Urothelium cell line (cell line): ENCODE measurements around the gene VRK1.

ENCODE experiments used
- DNase-seq: peaks from one replicate; pipeline ENCODE4 v3.0.0; 2011; ENCODE audit warnings: low spot score, mixed read lengths
- FAIRE-seq: peaks from 2 replicates; lab custom pipeline; 2011; peaks lifted over from hg19 to GRCh38; lab: Jason Lieb, UNC

Gene VRK1

GRCh38 chr14:96915478-96915877, 118.3 kb downstream of the VRK1 start:
- FAIRE-seq (no peak), DNase-seq (no peak)

- no peak for FAIRE-seq
- DNase-seq: no peak
Observed at GRCh38 chr14:96916751-96917150, 119.6 kb downstream of the VRK1 start.

GRCh38 chr14:96917442-96917963, 120.3 kb downstream of the VRK1 start:
- FAIRE-seq (no peak), DNase-seq (no peak)

- DNase-seq (no peak), FAIRE-seq (no peak)
Observed at GRCh38 chr14:96920023-96920422, 122.8 kb downstream of the VRK1 start.

- FAIRE-seq: no peak
- DNase-seq: no peak
Observed at GRCh38 chr14:96920820-96921219, 123.6 kb downstream of the VRK1 start.

- FAIRE-seq: no peak
- no peak for DNase-seq
Observed at GRCh38 chr14:96922986-96923385, 125.8 kb downstream of the VRK1 start.

GRCh38 chr14:96925422-96925821, 128.2 kb downstream of the VRK1 start:
- no peak for FAIRE-seq

GRCh38 chr14:96926001-96926400, 128.8 kb downstream of the VRK1 start:
- DNase-seq (no peak), FAIRE-seq (no peak)

More at GRCh38 chr14:96925422-96925821, 128.2 kb downstream of the VRK1 start:
- DNase-seq: no peak

GRCh38 chr14:96928779-96929380, 131.7 kb downstream of the VRK1 start:
- DNase-seq (no peak), FAIRE-seq (no peak)

GRCh38 chr14:96929950-96930349, 132.8 kb downstream of the VRK1 start:
- no peak for DNase-seq
- no peak for FAIRE-seq

- DNase-seq (no peak), FAIRE-seq (no peak)
Observed at GRCh38 chr14:96930526-96930925, 133.3 kb downstream of the VRK1 start.
